IPS DF 4.7 (cell line): ENCODE measurements around the gene MDH1.
A peak's percentile ranks its signal among the peaks of the same experiment; 100 is the strongest.
"Not testable (repeated sequence)": the region's sequence is repeated elsewhere in the genome, so short reads cannot be mapped to it uniquely, and the experiment has no call there.

Source experiments
- DNase-seq: peaks from one replicate; pipeline ENCODE4 v3.0.0-alpha.2; 2013; ENCODE audit warnings: low spot score; ENCODE audit errors: extremely low read depth

Gene MDH1

GRCh38 chr2:63589148-63589958 is 590 bp downstream of the MDH1 start:
- no peak for DNase-seq

GRCh38 chr2:63590626-63591408 is 2.1 kb downstream of the MDH1 start:
- no peak for DNase-seq

DNA sequence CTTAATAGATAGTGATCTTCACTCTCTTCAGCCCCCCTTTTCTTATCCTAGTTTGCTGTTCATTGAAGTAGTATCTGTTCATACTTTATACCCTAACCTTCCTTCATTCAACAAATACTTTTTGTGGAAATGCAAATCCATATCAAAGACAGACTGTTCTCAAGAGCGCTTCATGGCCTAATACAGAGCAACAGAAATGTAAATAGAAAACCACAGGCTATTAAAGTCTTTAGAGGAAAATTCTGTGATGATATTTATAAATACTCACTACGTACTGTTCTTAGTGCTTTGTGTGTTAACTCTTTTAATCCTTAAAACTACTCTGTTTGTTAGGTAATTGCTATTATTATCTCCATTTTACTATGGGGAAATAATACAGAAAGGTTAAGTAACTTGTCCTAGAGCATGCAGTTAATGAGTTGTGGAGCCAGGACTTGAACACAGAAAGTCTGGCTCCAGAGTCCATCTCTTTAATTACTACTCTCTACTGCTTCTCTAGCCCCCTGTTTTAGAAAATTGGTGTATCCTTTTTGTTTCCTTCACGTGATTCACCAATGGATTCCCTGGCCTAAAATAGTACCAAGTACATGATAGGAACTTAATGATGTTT is 2.9 kb downstream of the MDH1 start:
- no peak for DNase-seq

DNA sequence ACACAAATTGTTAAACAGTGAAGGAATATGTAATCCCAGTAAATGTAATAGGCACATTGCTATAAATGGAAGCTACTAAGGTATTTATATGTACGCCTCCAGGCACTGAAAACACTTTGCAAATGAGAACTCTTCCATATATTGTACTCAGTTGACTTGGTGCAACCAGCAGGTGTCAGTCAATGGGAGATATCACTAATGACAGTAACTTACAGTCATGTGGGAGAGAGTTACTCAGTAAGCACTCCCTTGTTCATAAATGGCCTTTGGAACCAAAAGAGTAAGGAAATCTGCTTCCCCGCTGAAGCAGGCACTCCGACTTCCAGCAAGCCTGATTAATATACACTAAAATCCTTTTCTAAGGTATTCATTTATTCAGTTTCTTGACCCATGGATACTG is 5.9 kb downstream of the MDH1 start:
- no peak for DNase-seq

DNA sequence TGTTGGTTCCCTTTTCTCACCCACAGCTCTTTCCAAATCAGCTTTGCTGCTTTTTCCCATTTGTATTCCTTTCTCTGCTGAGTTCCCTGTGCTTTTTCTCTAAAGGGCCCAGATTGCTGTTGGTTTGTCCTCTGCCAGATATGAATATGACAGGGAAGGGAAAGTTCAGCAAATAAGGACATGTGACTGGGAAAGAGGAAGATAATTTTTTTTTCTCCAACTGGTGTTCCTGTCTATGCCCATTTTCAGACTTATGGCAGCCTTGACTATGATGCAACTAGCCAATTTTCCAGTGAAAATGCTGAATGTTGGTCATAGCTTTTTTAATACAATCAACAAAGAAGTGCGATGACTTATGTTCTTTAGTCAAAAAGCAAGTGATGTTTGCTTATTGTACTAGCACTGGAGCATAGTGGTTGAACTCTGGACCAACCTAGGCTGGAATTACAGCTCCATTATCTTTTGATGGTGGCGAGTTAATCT is 7.7 kb downstream of the MDH1 start:
- no peak for DNase-seq

GRCh38 chr2:63598981-63599380 is 10.2 kb downstream of the MDH1 start:
- DNase-seq: no peak

DNA sequence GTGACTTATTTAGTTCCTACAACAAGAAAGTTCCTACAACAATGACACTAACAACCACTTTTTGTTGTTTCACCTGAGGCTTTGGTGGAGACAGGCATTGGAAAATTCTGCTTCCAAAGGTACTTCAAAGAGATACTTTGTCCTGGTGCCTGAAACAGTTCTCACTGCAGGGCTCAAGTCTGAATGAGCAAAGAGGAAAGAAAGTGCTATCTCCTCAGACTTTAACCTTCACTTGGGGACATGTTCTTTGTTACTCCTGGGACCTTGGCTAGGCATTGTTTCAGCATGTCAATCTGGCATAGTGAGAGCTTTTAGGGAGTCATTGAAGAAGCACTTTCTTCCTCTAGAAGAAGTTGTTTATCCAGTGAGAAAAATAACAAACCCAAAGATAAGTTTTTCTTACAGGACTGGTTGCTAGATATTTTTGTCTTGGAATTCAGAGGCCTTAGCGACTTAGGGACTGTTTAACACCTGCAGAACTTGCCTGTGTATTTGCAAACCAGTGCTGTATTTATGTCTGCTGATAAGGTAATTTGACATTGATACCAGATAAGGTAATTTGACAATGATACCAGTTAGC is 12.2 kb downstream of the MDH1 start:
- no peak for DNase-seq

- no peak for DNase-seq
Observed at GRCh38 chr2:63604666-63605065, 15.9 kb downstream of the MDH1 start.

DNA sequence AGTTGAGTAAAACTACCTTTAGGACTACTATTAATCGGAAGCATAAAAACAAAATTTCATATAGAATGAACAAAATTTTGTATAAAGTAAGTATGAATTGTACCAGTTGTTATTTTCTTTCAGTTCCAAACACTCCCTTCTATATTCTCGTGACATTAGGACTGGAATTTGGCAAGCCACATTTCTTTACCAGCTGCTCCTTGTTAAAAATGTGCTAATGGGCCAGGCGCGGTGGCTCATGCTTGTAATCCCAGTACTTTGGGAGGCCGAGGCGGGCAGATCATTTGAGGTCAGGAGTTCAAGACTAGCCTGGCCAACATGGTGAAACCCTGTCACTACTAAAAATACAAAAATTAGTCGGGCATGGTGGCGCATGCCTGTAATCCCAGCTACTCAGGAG is 20.1 kb downstream of the MDH1 start:
- not testable (repeated sequence) for DNase-seq

DNA sequence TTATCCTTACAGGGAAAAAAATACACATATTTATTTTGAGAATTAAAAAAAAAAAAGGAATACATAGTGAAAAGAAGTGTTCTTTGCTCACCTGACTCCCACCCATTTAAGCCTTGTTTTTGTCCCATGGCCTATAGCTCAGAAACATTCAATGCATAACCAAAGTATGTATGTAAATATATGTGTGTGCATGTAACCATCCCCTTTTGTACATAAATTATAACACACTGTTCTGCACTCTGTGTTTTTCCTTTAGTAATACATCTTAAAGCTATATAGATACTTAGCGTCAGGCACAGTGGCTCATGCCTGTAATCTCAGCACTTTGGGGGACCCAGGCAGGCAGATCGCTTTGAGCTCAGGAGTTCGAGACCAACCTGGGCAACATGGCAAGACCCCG is 21.8 kb downstream of the MDH1 start:
- no peak for DNase-seq

GRCh38 chr2:63613391-63613901 is 24.7 kb downstream of the MDH1 start:
- no peak for DNase-seq

DNA sequence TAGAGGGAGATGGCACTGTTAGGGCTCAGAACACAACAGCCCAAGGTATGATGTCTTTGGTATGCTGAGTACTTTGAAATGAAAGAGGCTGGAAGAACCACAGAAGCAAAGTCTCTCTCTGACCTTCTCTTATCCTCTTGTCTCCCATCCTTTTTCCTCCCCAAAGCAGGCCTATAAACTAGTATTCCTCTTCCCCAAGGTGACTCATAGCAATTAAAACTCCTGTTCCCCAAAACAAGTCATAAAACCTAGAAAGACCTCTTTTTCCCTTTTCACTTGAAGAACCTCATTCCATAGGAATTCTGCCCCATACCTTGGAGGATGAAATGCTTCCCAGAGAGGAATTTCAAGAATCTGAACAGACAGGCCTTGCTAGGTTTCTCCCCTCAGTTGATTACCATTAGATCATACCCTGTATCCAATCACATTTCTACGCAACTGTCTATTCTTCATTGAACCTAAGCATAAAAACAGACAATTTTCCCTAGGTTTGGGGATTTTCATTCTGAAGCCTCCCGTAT is 25.7 kb downstream of the MDH1 start:
- DNase-seq: peak; percentile 74

GRCh38 chr2:63614983-63615945 is 26.5 kb downstream of the MDH1 start:
- peak; percentile 66 for DNase-seq

- DNase-seq: no peak
Observed at GRCh38 chr2:63617366-63617765, 28.6 kb downstream of the MDH1 start.

- no peak for DNase-seq
Observed at GRCh38 chr2:63619328-63619727, 30.6 kb downstream of the MDH1 start.

GRCh38 chr2:63622751-63623150 is 34.0 kb downstream of the MDH1 start:
- DNase-seq: no peak

DNA sequence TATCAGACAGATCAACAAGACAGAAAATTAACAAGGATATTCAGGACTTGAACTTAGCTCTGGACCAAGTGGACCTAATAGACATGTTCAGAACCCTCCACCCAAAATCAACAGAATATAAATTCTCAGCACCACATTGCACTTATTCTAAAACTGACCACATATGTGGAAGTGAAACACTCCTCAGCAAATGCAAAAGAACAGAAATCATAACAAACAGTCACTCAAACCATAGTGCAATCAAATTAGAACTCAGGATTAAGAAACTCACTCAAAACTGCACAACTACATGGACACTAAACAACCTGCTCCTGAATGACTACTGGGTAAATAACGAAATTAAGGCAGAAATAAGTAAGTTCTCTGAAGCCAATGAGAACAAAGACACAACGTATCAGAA is 35.0 kb downstream of the MDH1 start:
- not testable (repeated sequence) for DNase-seq

DNA sequence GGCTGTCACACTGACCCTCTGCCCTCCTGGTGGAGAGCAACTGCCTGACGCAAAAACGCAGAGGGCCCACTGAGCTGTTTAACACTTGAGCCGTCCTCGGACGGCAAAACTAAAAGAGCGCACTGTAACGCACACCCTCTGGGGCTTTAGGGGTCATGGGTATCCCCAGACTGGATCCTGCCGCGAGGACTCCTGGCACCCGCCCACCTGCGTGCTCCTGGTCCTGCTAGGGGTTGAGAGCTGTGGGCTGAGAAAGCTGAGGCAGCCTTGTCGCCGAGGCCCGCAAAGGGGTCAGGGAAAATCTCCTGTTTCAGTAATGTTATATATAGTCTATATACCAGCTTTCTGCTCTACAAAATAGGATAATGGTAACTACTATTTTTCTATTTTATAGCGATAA is 39.1 kb downstream of the MDH1 start:
- no peak for DNase-seq

DNA sequence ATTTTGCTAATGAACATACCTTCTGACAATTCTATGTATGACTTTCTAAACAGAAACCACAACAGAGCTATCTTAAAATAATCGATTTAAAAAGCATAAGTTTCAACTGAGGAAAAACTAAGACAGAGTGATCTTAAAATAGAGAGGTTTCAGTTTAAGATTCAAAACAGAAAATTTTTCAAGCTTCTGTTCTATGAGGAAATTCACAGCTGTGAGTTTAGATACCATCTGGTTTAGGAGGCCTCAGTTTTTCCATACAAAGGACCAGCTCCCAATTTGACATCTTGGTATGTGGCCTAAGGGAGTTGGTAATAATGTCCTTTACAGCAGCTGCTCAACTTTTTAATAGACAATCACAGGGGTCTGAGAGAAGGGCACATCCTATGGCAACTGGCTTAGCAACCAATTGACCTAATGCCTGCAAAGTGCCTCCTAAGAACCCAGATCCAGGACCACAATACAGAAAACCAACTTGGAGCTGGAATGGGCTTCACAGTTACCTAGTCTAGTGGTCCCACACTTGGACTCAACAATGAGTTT is 39.7 kb downstream of the MDH1 start:
- DNase-seq: no peak

- DNase-seq: no peak
Observed at GRCh38 chr2:63631501-63631900, 42.7 kb downstream of the MDH1 start.
